K562 (cell line): ENCODE measurements around the gene ZNF768. TPM values are rescaled to one million over a fixed set of nuclear protein-coding genes. Genes with fewer than 3 reads are reported as not detected.

Experiments used
- BRF1 ChIP-seq: IDR thresholded peaks from 3 replicates; pipeline ENCODE4 v1.6.1; 2011; ENCODE audit warnings: borderline replicate concordance, mild to moderate bottlenecking; ENCODE audit not compliant: insufficient read length; ENCODE audit errors: extremely low read depth
- FOS ChIP-seq: IDR thresholded peaks from 3 replicates; pipeline ENCODE4 v1.6.1; 2011; ENCODE audit not compliant: insufficient read length; ENCODE audit errors: extremely low read depth
- HINFP ChIP-seq: fragments of 450-650 bp; conservative IDR thresholded peaks from 2 replicates; pipeline ENCODE4 v1.6.1; 2016; ENCODE audit warnings: missing genetic modification characterization, low read depth, mild to moderate bottlenecking, control low read depth, missing compliant biosample characterization
- JUNB ChIP-seq: fragments of 450-650 bp; formaldehyde crosslinking; conservative IDR thresholded peaks from 2 replicates; pipeline ENCODE4 v1.4.0; 2020; ENCODE audit warnings: mild to moderate bottlenecking
- KAT7 ChIP-seq: sonication (generic); formaldehyde crosslinking; IDR thresholded peaks from 2 replicates; pipeline ENCODE4 v1.8.0; 2022; ENCODE audit warnings: missing genetic modification reagents, mild to moderate bottlenecking, borderline replicate concordance
- NFIC ChIP-seq: fragments of 450-650 bp; IDR thresholded peaks from 2 replicates; pipeline ENCODE4 v1.6.1; 2017; ENCODE audit warnings: mild to moderate bottlenecking, inconsistent platforms
- NR2C2 ChIP-seq, 2 experiments: fragments of 200-800 bp in 1 of 2; sonication (Bioruptor generic) in 1 of 2; sonication (generic) in 1 of 2; formaldehyde crosslinking in 1 of 2; IDR thresholded peaks; 2 replicates each; pipeline versions ENCODE4 v1.6.1 to v1.8.0; 2016 to 2022; ENCODE audit warnings: mild to moderate bottlenecking in 1 of 2, missing compliant biosample characterization in 1 of 2, missing genetic modification characterization in 1 of 2, missing genetic modification reagents in 1 of 2
- RBBP5 ChIP-seq: fragments of 200-600 bp; sonication (generic); IDR thresholded peaks from 2 replicates; pipeline ENCODE4 v1.6.1; 2012; ENCODE audit warnings: borderline replicate concordance, mild to moderate bottlenecking, low read length, control low read depth, inconsistent platforms; ENCODE audit not compliant: insufficient read depth, poor library complexity, severe bottlenecking
- SMARCE1 ChIP-seq: fragments of 450-650 bp; IDR thresholded peaks from 2 replicates; pipeline ENCODE4 v1.7.1; 2016; ENCODE audit warnings: mild to moderate bottlenecking
- SPI1 ChIP-seq: IDR thresholded peaks from 2 replicates; pipeline ENCODE4 v1.6.1; 2011; ENCODE audit warnings: low read depth, low read length, control low read depth, borderline replicate concordance
- TEAD4 ChIP-seq, 2 experiments: sonication (generic) in 1 of 2; formaldehyde crosslinking in 1 of 2; IDR thresholded peaks; 2 replicates each; pipeline versions ENCODE4 v1.6.1 to v1.8.0; 2012 to 2022; ENCODE audit warnings: borderline replicate concordance in 1 of 2, inconsistent platforms in 1 of 2, low read length in 1 of 2, mild to moderate bottlenecking in 1 of 2, missing genetic modification reagents in 1 of 2
- ZNF592 ChIP-seq: fragments of 450-650 bp; IDR thresholded peaks from 2 replicates; pipeline ENCODE4 v1.6.1; 2017; ENCODE audit warnings: antibody characterized with exemption, mild to moderate bottlenecking
- polyA plus RNA-seq, 8 experiments: library from polyadenylated mRNA; depleted of rRNA in 4 of 8; stranded (reverse) in 5 of 8; unstranded in 3 of 8; fragments of >200 nt; fragmentation: Nextera tagmentation in 2 of 8; fragmentation: Illumina TruSeq in 1 of 8; extraction: Ambion mirVana in 2 of 8; extraction: Trizol in 1 of 8; gene quantifications; 2 replicates each; pipeline versions ENCODE4 v1.2.1 to v1.2.3, GENCODE V29; 2011 to 2014; ENCODE audit warnings: inconsistent platforms in 1 of 8, missing spikeins in 1 of 8
- total RNA-seq, 7 experiments: library from RNA; depleted of rRNA in 6 of 7; stranded (reverse); fragments of >200 nt in 6 of 7; fragmentation: Illumina TruSeq in 2 of 7; extraction: Trizol in 2 of 7; gene quantifications; 2 replicates each; pipeline versions ENCODE4 v1.2.1 to v1.2.3, GENCODE V29; 2011 to 2021; ENCODE audit warnings: low replicate concordance in 1 of 7

The ZNF768 gene
- total and polyA plus RNA-seq, 9 of the 15 experiments (the other 6 are each of a cell fraction or from before 2014, with no cell fraction given): 0.13 to 50.7 (median 26.9) TPM

GRCh38 chr16:30491744-30492308 is 34.5 kb downstream of the ZNF768 start (continued):
- TF ChIP-seq BRF1 (no peak), SPI1 (0 out of 2 replicates have a peak, but pooled peaks have one; percentile 3), FOS (peak; percentile 60), RBBP5 (peak; percentile 37), ZNF592 (peak; percentile 63; the same call in 1 of the 2 replicates), NR2C2 (CRISPR knock-in tag; IDR thresholded peaks at IDR 0.05) (no peak), NR2C2 (tag; IDR thresholded peaks at IDR 0.05) (0 out of 2 replicates have a peak, but pooled peaks have one; percentile 20), HINFP (tag) (no peak), NFIC (peak; percentile 99), KAT7 (peak; percentile 49; the same call in 1 of the 2 replicates), JUNB (no peak; the same call in 1 of the 2 replicates), TEAD4 (IDR thresholded peaks at IDR 0.05; ENCODE audit: low read length) (peak; percentile 45), TEAD4 (CRISPR knock-in tag; IDR thresholded peaks at IDR 0.05; ENCODE audit: borderline replicate concordance) (no peak), SMARCE1 (peak; percentile 75)
